ENCODE measurements around the gene SCTR.
A peak's percentile ranks its signal among the peaks of the same experiment; 100 is the strongest.

Gene SCTR

DNA sequence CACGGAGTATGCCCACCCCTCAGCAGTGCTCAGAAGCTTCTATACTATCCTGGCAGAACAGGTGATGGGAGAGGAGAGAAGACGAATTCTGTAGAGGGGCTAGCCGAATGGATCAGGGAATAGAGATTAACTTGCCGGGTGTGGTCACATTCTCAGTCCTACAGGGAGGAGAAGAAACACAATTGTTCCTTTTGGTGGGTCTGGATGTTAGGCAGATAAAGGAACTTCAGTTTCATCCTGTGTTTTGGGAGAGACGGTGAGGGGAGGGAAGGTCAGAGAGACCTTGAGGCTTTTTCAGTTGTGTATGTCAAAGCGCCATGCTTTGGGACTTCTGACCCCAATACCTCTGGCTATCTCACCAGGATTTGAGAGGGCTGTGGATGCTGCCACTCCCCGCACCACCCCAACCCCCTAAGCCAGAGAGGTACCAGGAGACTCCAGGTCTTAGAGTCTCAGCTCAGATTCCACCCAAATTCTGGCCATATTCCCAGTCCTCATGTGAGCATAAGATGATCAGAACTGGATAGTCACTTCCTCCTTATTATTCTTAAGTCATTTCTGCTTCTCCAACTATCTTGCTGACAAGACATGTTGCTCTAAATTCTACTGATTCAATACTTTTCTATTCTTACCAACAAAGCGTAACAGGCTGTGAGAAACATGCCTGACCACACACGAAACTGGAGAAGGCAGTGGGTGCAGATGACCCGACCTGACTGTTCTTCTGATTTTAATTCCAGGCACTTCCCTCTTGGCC, 94.9 kb downstream of the SCTR start:
- DNase-seq (ENCODE audit: low spot score): no peak

DNA sequence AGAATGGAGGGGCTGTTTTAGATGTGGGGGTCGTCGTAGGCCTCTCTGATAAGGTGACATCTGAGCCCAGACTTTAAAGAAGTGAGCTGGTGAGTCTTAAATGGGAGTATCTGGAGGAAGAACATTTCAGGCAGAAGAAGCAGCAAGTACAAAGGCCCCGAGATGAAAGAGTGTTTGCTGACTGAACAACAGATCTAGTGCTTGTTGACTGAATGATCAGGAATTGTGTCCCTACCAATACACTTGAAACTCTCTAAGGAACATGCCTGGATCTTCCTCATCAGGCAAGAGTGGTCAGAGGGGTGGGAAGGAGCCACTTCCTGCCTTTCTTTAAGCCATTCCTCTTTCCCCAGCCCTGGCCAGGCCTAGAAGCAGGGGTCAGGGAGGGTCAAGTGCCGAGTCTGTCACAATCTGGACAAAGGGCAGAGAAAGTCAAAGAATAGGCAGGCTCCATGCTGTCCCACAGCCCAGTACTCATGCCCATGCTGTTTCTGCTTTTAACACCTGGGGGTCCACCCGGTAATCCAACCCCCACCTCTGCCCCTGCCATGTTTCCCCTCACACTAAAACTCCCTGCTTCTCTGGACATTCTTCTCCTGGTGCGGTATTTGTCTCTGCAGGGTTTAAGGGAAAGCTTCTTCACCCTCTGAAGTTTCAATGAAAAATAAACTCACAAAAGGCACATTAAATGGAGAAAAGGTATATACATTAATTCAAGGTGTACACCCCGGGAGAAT, 95.6 kb downstream of the SCTR start:
- DNase-seq (ENCODE audit: low spot score): no peak

- peak; percentile 3 for DNase-seq (ENCODE audit: low spot score)
Measured at GRCh38 chr2:119427756-119428155, 96.5 kb downstream of the SCTR start.

GRCh38 chr2:119426801-119427395, 97.4 kb downstream of the SCTR start:
- DNase-seq (ENCODE audit: low spot score): no peak

DNA sequence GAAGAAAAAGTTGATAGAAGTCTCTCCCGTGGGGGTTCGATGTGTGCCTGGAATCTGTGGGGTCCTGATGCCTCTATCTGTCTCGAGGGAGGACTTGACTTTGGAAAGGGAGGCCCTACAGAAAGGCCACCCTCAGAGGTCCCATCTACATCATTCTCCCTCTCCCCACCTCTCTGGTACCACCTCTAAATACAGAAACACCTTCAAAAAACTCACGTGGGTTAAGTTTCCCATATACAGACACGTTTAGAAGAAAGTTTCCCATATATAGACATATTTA, 97.9 kb downstream of the SCTR start:
- DNase-seq (ENCODE audit: low spot score): no peak

GRCh38 chr2:119425620-119426395, 98.5 kb downstream of the SCTR start:
- DNase-seq (ENCODE audit: low spot score): no peak

DNA sequence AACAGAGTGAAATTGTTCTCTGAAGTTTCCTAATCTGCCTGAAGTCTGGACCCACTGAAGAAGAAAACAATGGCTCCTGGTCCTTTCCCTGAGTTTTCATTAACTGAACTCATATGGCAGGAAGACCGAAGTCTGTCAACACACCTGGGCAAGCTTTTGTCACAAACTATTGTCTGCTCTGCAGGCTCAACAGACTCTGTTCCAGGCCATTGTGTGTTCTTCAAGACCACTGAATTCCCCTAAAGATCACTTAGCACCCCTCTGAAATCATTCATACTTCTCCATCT, 99.2 kb downstream of the SCTR start:
- DNase-seq (ENCODE audit: low spot score): no peak

DNA sequence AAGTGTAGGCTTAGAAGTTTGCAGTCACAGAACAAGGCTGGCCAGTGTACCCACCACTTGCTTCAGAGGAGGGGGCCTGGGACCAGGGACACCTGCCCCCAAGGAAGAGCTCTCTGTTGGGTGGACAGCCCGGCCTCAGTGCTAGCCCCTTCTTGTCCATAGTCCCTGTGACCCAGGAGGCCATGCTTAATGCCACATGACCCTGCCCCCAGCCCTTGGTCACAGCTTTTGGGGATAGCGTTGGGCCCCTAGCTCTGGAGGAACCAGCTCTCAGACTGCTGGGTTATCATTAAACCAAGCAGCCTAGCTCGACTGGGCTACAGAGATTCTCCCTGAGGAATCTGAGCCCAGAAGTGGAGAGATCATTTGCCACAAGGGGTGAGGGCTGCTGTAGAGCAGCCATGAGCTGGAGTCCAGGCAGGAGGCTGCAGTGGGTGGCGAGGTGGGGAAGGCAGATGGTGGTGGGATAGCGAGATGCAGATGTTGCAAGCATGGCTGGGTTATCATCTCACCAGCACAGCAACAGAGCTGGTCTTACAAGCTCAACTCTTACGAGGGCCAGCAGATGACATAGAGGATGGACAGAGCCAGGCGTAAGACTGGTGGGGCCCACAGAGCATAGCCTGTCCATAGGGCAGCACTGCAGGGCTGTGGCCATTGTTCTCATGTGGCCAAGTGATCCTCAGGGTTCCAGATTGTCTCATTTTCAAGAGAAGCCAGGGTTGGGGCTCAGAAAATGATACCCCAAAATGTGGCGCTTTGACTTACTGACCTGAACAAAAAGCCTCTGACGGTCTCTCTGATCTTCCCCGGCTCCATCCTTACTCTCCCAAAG, 99.8 kb downstream of the SCTR start:
- no peak for DNase-seq (ENCODE audit: low spot score)

GRCh38 chr2:119423811-119424210, 100.5 kb downstream of the SCTR start:
- DNase-seq (ENCODE audit: low spot score): no peak

DNA sequence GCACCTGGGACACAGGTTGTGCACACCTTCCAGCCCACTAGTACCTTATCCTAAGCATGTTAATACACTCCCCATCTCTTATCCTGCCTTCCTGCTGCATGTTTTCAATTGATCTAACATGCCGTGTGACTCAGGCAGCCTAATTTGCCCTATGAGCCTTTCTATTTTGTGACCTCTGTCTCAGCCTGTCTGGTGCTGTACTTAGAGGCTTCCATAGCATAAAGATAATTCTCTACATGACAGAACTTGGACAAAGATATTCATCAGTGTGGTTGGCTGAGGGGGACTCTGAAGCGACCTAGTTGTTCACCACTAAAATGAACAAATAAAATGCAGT, 101.2 kb downstream of the SCTR start:
- DNase-seq (ENCODE audit: low spot score): no peak

- DNase-seq (ENCODE audit: low spot score): no peak
Measured at GRCh38 chr2:119422360-119423107, 101.7 kb downstream of the SCTR start.

DNA sequence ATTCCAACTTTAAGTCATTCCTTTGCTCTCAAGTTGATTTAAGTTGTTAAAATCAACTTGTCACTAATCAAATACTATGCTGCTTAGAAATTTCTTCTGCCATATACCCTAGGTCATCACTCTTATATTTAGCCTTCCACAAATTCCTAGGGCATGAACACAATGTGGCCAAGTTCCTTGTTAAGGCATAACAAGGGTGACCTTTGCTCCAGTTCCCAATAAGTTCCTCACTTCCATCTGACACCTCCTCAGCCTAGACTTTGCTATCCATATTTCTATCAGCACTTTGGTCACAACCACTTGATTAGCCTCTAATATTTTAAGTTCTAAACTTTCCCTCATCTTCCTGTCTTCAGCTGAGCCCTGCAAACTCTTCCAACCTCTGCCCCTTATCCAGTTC, 102.5 kb downstream of the SCTR start:
- no peak for DNase-seq (ENCODE audit: low spot score)

GRCh38 chr2:119421304-119421703, 103.0 kb downstream of the SCTR start:
- no peak for DNase-seq (ENCODE audit: low spot score)

DNA sequence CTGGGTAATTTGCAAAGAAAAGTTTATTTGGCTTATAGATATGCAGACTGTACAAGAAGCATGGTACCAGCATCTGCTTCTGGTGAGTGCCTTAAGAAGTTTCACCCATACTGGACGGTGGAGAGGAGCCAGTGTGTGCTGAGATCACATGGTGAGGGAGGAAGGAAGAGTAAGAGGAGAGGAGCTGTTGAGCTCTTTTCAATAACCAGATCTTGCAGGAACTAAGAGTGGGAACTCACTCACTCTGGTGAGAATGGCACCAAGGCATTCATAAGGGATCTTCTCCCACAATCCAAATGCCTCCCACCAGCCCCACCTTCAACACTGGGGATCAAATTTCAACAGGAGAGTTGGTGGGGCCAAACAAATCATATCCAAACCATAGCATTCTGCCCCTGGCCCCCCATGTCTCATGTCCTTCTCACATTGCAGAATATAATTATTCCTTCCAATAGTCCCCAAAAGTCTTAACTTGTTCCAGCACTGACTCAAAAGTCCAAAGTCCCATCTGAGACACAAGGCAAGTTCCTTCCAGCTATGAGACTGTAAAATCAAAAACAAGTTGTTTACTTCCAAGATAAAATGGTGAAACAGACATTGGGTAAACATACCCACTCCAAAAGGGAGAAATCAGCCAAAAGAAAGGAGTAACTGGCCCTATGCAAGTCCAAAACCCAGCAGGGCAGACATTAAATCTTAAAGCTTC, 104.3 kb downstream of the SCTR start:
- DNase-seq (ENCODE audit: low spot score): no peak

GRCh38 chr2:119419065-119419464, 105.2 kb downstream of the SCTR start:
- no peak for DNase-seq (ENCODE audit: low spot score)

GRCh38 chr2:119417908-119418307, 106.4 kb downstream of the SCTR start:
- no peak for DNase-seq (ENCODE audit: low spot score)

- no peak for DNase-seq (ENCODE audit: low spot score)
Measured at GRCh38 chr2:119416299-119416923, 107.9 kb downstream of the SCTR start.

GRCh38 chr2:119415630-119416029, 108.7 kb downstream of the SCTR start:
- DNase-seq (ENCODE audit: low spot score): no peak

DNA sequence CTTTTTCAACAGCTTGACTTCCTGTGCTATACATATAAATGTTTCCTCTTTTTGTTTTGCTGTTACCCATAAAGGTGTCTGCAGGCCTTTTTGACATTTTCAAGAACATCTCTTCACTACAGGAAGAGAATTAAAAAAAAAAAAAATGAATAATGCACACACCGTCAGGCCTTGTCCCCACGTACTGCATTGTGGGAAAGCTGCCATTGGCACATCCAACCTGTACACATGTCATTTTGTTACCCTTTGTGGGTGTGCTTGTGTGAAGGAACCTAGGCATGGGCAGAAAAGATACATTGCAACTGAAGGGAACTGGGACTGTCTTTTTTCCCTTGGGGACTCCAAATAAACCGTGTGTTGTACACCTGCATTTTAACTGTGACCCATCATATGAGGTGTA, 109.4 kb downstream of the SCTR start:
- DNase-seq (ENCODE audit: low spot score): no peak

DNA sequence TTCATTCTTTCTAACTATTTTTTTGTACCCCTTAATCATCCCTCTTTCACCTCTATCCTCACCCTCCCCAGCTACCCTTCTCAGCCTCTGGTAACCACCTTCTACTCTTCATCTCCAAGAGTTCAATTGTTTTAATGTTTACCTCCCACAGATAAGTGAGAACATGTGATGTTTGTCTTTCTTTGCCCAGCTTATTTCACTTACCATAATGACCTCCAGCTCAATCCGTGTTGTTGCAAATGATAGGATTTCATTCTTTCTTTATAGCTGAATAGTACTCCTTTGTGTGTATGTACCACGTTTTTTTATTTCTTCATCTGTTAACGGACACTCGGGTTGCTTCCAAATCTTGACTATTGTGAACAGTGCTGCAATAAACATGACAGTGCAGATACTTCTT, 114.8 kb downstream of the SCTR start:
- no peak for DNase-seq (ENCODE audit: low spot score)

All from D341Med (cell line).